SKM-1 (cell line): ENCODE data around the gene NCAM2.
"Not testable (repeated sequence)": the region's sequence is repeated elsewhere in the genome, so short reads cannot be mapped to it uniquely, and the experiment has no call there.

Experiments
- DNase-seq: peaks from one replicate; lab custom pipeline; 2025; ENCODE audit not compliant: unreplicated experiment; lab: John Stamatoyannopoulos, UW

NCAM2 gene

GRCh38 chr21:21102896-21103295 lies 104.7 kb downstream of the NCAM2 start:
- no peak for DNase-seq

- no peak for DNase-seq
Observed at GRCh38 chr21:21103692-21104091, 105.5 kb downstream of the NCAM2 start.

- DNase-seq, result no peak
Observed at GRCh38 chr21:21109736-21110135, 111.5 kb downstream of the NCAM2 start.

GRCh38 chr21:21111309-21111920 lies 113.2 kb downstream of the NCAM2 start:
- DNase-seq, result no peak

- no peak for DNase-seq
Observed at GRCh38 chr21:21114461-21114860, 116.3 kb downstream of the NCAM2 start.

GRCh38 chr21:21119091-21119490 lies 120.9 kb downstream of the NCAM2 start:
- DNase-seq, result no peak

- no peak for DNase-seq
Observed at GRCh38 chr21:21122680-21123079, 124.5 kb downstream of the NCAM2 start.

GRCh38 chr21:21132390-21132789 lies 134.2 kb downstream of the NCAM2 start:
- DNase-seq, result no peak

GRCh38 chr21:21137986-21138385 lies 139.8 kb downstream of the NCAM2 start:
- no peak for DNase-seq

GRCh38 chr21:21146587-21147373 lies 148.6 kb downstream of the NCAM2 start:
- no peak for DNase-seq

- DNase-seq, result no peak
Observed at GRCh38 chr21:21147374-21147745, 149.2 kb downstream of the NCAM2 start.

GRCh38 chr21:21148009-21148408 lies 149.8 kb downstream of the NCAM2 start:
- no peak for DNase-seq

- DNase-seq, result no peak
Observed at GRCh38 chr21:21148514-21148913, 150.3 kb downstream of the NCAM2 start.

GRCh38 chr21:21149445-21149844 lies 151.2 kb downstream of the NCAM2 start:
- not testable (repeated sequence) for DNase-seq

GRCh38 chr21:21151231-21151630 lies 153.0 kb downstream of the NCAM2 start:
- DNase-seq, result no peak

GRCh38 chr21:21156397-21156796 lies 158.2 kb downstream of the NCAM2 start:
- no peak for DNase-seq

- no peak for DNase-seq
Observed at GRCh38 chr21:21156957-21157356, 158.7 kb downstream of the NCAM2 start.

- DNase-seq, result no peak
Observed at GRCh38 chr21:21158376-21158918, 160.2 kb downstream of the NCAM2 start.

GRCh38 chr21:21159253-21159899 lies 161.2 kb downstream of the NCAM2 start:
- DNase-seq, result no peak

- no peak for DNase-seq
Observed at GRCh38 chr21:21162786-21163185, 164.6 kb downstream of the NCAM2 start.

- peak; percentile 17 for DNase-seq
Observed at GRCh38 chr21:21163904-21164303, 165.7 kb downstream of the NCAM2 start.

- DNase-seq, result no peak
Observed at GRCh38 chr21:21165063-21165645, 166.9 kb downstream of the NCAM2 start.
